ENCODE data around the gene TXNRD1.

Gene TXNRD1

DNA sequence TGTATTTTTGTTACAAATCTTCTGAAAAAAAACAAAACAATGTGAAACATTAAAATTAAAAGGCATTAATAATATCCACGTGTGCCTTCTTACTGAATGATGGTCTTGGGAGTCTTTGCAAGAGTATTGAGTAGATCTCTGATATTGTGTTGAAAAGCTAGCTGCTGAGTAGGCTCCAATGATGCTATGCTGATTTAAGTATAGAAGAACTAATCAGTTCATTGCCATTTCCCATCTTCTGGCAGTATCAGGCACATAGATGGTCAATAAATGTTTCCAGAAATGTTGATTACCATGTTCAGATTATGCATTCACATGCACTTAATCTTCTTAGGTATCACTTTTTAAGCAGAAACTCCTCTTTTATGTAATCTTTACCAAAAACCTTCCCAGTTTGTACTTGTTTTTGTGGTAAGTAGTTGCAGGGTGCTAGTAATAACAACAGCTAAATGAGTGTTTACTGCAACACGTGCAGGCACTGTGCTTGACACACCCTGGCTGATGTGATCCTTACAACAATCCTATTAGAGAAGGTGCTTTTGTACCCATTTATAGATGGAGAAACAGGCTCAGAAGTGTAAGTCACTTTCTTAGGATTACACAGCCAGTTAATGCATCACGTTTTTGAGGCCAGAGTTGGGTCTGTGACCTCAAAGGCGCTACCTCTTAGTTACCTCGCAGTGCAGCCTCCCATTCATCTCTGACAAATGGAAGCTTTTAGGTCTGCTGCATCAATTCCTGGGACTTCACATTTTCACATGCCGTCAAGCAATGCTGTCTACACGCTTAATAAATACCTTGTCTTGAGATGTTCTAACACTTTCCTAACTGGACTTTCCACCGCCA is 134.9 kb downstream of the TXNRD1 start:
- DNase-seq (ENCODE audit: low read depth in 2 of 2), result no peak

DNA sequence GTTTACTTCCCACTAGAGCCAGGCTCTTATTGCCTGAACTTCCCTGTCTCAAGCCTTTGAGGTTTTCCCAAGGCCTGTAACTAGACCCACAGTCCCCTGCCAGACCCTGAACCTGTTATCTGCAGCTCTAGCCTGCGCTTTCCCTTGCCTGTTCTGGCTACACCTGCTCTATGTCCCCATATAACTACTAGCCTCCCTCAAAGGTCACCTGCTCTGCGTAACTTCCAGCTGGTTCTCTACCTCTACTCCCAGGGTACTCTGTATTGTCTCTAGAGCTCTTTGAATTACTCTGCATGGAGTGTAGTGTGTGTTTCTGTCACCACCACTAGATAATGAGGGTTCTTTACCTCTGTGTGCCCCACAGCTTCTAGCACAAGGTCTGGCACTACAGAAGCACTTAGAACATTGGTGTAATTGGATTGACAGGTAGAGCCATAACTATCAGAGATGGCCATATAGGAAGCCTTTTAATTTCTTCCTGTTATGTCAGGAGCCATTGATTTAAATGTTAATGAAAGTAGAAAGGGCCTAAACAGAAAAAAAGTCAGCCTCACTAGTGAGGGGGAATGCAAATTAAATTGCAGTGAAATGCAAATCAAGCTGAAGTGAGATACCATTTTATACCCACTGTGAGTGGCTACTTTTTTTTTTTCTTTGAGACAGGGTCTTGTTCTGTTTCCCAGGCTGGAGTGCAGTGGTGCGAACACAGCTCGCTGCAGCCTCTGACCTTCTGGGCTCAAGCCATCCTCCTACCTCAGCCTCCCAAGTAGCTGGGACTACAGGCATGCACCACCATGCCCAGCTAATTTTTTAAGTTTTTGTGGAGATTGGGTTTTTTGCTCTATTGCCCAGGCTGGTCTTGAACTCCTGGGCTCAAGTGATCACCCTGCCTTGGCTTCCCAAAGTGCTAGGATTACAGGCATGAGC is 135.7 kb downstream of the TXNRD1 start:
- no peak for DNase-seq (ENCODE audit: low read depth in 2 of 2)

DNA sequence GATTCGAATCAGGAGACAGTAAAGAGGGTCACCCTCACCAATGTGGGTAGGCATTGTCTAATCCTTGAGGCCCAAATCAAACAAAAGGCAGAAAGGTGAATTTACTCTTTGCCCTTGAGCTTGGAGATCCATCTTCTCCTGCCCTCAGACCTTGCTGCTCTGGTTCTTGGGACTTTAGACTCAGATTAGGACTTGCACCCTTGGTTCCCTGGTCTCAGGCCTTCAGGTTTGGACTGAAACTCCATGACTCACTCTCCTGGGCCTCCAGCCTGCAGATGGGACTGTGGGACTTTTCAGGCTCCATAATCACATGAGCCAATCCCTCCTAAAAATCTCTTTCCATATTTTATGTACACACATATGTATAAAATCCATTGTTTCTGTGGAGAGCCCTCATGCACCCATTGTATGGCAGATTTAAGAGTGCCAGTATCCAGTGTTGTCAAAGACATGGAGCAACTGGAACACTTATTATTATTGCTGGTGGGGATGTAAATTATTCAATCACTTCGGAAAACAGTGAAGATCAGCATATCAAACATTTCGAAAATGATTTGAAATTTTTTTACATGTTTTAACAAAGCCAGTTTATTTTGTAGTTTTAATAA is 136.6 kb downstream of the TXNRD1 start:
- DNase-seq (ENCODE audit: low read depth in 2 of 2), result no peak

DNA sequence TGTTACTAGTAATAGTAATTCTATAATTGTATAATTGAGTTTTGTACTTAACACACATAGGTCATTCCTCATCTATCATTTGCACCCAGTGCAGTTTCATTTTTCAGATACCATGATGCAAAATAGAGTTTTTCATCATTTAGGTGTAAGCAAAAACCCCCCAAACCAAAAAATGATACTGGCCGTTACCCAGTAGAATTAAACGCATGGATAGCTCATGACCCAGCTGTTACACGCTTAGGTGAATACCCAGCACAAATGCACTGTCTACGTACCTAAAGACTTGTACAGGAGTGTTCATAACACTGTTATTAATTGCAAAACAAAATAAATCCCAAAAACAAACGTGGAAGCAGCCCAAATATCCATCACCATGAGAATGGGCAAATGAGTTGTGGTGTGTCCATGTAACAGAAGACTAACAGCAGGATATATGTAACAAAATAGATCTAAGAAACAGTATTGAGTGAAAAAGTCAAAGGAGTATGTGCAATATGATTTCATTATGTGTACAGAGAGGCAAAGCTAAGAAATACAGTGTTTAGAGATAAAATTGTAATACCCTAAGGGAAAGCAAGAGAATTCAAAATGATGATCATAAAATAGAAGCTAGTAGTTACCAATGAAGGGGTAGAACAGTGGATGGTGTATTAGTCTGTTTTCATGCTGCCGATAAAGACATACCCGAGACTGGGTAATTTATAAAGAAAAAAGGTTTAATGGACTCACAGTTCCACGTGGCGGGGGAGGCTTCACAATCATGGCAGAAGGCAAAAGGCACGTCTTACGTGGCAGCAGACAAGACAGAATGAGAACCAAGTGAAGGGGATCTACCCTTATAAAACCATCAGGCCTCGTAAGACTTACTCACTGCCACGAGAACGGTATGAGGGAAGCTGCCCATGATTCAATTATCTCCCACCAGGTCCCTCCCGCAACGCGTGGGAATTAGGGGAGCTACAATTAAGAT is 137.7 kb downstream of the TXNRD1 start:
- no peak for DNase-seq (ENCODE audit: low read depth in 2 of 2)

DNA sequence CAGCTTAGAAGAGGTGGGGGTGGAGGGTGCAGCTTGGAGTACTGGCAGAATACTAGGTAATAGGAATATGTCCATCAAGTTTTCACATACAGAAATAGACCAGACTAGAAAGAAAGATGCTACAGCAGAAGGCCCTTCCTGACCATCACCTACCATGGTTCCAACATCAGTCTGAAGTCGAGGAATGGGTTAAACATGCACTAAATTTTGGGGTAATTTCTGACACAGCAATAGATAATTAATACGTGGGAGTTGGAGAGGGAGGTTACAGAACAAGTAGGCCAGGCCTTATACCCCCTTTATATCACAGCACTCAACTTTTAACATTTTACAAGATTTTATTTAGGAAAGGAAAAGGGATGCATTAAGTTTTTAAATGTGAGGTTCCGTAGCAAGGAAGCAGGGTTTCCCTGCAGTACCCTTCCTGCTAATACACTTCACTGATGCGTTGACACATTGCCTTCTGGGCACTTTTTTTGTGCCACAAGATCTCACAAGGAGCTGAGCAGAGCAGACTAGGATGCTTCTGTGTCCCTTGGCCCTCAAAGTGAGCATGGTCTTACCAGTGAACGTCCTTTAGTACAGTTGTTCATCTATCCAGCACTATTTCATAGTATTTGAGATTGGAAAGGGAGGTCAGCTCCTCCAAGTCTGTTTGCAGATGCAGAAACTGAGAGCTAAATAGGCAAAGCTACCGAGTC is 138.7 kb downstream of the TXNRD1 start:
- no peak for DNase-seq (ENCODE audit: low read depth in 2 of 2)

DNA sequence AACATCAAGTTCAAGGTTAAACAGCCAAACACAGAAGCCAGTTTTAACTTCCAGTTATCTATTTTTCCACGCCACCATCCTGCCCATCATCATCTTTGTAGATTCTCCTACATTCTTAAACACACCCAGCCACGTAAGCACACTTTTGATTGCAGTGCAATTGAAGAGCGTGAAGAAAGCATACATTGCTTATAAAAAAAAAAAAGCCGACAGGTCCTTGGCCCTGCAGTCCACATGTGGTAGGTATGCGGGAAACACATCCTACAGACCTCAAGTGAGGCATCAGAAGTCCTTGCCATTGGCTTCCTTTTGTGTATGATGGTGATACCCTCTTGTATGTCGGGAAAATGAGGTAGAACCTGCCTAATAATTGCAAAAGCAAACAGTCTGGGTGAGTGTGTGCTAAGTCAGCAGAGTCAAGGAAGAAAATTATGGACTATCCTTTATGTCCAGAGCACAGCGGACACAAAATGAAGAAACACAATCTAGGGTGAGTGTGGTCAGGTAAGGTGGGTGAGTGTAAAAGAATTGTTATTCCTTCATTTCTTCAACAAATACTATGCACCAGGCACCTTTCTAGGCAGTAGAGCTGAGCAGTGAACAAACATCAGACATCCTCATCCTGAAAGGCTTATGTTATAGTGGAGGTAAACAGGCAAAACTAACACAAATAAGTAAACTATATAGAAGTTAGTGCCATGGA is 139.4 kb downstream of the TXNRD1 start:
- no peak for DNase-seq (ENCODE audit: low read depth in 2 of 2)

DNA sequence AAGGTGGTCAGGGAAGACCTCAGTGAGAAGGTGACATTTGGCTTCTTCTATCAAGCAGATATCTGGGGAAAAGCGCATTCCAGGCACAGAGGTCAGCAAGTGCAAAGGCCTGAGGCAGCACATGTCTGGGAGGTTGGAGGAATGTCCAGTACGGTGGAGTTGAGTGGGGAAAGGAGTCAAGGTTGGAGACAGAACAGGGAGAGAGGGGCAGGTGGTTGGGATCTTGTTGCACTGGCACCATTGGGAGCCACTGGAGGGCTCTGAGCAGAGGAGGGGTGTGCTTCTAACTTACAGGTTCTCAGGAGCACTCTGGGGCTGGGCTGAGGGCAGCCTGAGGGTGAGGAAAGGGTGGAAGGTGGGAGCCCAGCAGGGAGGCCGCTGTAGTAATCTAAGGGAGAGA is 140.1 kb downstream of the TXNRD1 start:
- no peak for DNase-seq (ENCODE audit: low read depth in 2 of 2)

DNA sequence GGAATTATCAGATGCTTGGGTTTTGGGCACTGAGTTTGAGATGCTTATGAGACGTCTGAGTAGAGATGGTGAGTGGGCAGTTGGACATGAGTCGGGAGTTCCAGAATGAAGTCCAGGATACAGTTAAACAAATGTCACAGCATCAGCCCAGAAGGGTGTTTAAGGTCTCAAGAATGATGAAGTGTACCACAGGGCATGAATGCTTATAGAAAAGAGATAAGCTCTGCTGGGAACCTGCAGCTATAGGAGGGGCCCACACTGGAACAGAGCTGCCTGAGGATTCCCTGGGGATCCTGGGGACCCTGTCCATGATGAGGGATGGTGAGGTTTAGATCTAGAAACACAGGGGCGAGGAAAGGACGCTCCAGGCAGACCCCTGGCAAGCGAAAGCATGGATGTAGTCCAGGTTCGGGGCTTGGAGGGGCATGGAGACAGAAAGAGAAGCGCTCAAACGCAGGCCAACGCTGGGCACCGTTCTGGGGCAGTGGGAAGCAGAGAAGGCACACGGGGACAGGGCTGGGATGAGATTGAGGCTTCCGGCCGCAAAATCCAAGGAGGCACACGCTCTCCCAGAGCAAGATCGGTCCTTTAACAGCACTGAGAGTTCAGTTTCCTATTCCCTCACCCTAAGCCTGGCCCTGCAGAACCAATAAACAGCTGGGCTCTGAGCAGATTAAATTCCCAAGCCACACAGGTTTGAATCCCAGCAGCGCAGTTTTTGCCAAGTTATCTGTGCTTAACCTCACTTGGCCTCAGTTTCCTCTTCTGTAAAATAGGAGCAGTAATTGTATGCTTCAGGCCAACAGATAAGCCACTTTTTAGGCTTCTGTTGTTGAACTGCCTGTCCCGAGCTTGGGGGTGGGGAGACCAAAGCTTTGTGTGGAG is 140.9 kb downstream of the TXNRD1 start:
- DNase-seq (ENCODE audit: low read depth in 2 of 2), result no peak

DNA sequence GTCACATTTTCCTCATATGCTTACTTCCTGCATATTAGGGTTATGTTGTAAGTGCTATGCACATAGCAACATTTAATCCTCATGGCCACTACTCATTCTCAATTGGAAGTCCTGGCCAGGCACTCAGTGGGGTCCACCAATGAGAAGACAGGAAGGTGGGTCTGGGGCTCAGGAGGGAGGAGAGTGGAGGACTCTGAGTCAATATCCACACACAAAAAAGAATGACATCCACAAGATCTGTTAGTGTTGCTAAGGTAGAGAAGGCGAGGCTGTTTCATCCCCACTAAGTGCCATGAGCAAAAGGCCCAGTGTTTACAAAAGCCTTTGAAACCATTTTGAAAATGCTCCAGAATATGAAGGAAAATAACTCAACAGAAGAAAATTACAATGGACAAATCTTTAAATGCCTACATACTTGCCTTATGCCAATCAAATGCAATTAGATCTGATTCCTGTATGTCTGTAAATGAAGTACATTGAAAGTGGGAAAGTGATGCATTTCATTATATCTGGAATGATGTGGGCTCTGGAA is 141.9 kb downstream of the TXNRD1 start:
- no peak for DNase-seq (ENCODE audit: low read depth in 2 of 2)

DNA sequence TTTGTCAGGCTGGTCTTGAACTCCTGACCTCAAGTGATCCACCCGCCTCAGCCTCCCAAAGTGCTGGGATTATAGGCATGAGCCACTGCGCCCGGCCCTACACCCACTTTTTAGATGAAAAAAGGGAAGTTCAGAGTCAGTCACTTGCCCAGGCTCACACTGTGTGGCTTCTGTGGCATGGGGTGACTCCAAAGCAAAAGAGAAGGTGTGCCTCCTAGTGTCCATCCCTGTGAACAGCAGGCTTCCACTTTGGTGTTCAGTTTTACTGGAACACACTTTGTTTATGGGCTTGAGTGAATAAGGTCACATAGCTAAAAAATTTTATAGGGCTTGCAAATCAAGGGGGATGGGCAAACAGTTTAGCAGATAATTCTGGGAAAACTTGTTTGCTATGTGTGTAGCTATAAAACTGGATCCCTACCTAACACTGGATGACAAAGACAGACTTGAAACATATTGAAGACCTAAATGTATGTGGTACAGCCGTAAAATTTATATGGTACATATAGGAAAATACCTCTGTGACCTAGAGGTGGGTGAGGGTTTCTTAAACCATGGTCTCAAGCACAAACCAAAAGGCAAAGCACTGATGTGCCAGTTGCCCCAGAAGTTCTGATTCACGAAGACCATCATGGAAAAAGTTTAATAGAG is 142.9 kb downstream of the TXNRD1 start:
- no peak for DNase-seq (ENCODE audit: low read depth in 2 of 2)

DNA sequence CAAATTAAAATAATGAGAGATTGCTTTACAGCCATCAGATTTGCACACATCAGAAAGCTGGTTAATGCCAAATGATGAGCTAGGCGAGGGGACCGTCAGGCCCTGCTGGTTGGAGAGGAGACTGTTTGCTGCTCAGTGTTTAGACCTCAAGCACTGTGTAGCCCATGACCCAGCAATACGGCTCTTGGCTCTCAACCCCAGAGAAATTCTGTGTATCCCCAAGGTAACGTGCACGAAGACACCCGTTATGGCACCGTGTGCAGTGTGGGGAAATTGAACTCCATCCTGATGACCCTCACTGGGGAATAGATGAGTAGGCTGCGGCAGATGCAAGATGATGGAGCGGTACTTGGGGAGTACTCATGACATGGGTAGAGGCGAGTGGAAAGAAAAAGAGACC is 143.6 kb downstream of the TXNRD1 start:
- no peak for DNase-seq (ENCODE audit: low read depth in 2 of 2)

DNA sequence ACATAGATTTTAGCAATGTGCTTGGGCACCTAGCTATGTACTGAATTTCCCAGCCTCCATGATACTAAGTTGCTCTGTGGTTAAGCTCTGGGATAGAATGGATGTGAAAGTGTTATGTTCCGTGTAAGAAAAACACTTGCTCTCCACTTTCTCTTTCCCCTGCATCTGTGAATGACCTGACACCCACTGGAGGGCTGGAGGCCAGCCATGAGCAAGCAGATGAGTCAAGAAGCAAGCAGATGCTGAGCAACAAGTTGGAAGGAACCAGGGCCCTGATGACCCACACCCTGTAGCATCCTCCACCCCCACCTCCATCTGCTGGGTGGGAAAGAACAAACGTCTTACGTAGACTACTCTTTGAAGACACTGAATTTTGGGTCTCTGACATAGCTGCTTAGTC is 144.6 kb downstream of the TXNRD1 start:
- DNase-seq (ENCODE audit: low read depth in 2 of 2), result no peak

DNA sequence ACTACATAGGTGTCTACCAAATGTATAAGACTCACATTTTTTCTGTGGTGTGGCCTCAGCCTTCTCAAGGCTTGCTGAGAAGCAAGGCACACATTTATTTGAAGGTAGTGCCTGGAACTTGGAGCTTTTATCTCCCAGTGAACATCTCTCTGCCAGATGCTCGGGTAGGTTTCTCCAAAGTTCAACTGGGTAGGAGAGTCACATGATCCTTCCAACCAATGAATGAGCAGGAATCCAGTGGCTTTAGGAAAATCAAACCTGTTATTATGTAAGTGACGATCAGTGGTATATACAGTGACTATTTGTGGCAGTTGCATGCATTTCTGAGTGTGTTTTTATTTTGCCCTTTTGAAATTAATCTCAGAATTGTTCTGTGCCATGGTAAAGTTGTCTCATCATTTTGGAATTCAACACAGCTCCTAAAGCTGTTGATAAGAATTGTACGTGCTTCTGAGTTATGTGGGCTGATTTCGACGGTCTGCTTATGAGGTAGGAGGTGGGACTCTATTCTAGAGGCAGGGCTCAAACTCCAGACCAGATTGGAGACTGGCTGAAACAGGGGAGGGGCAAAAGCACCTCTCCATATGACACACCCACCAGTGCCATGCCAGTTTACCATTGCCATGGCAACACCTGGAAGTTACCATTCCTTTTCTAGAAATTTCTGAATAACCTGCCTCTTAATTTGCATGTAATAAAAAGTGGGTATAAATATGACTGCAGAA is 145.6 kb downstream of the TXNRD1 start:
- no peak for DNase-seq (ENCODE audit: low read depth in 2 of 2)

DNA sequence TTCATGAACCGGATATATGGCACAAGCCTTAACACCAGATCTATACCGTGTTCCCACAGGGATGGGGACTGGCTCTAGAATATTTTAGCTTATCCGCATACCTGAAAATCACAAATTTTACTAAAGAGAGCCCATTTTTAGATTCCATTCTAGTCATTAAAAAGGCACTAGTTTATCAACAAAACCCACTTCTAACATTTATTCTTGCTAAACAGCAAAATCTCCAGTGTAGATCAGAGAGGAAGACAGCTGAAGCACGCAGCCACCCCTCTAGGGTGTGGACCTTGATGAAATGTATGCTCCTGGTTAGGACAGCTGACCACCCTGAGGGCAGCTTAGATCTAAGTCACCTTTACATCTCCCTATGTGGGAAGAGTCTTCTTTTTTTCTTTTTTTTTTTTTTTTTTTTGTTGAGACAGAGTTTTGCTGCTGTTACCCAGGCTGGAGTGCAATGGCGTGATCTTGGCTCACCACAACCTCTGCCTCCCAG is 150.4 kb downstream of the TXNRD1 start:
- no peak for DNase-seq (ENCODE audit: low read depth in 2 of 2)

DNA sequence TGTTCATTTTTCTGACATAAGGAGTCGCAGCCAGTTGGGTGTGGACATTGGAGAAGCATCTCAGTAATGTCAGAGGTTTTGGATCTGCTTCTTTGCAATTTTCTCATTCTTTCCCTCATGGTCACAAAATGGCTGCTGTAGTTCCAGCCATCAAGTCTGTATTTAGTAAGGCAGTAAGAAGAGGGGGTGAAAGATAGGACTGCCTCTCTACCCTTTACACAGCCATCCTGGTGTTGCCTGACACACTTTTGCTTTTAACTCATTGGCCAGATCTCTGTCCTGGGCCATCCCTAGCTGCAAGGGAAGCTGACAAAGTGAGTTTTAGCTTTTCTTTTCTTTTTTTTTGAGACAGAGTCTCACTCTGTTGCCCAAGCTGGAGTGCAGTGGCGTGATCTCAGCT is 154.1 kb downstream of the TXNRD1 start:
- DNase-seq (ENCODE audit: low read depth in 2 of 2), result no peak

DNA sequence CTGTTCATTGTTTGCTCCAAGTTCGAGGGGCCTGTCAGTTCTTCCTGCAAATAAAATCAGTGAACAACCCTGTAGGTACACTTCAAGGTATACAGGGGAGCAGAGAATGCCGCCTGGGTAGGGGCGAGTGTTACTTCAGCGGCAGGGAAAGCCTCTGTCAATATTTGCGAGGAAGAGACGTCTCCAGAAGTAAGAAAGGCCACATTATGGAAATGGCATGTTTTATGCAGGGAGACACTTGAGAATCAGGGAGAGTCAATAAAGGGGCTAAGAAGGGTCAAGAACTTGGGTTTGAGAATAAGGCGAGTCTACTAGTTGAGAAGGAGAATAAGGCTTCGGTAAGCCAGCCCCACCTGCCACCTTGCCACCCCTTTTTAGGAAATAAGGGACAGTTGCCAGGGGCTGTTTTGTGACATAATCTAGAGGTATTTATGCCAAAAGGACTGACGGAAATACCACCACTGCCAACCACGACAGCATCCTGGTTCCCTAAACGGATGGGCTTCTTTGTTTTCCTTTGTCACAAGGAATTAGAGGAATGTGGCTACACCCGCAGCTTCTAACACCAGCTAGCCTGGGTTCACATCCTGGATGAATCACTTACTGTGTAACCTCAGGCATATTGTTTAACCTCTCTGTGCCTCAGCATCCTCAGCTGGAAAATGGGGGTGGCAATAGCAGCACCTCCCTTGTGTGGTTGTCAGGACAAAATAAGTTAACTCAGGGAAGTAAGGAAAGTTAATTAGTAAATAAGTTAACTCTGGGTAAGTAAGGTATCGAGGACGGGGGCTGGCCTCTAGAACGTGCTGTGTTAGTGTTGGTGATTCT is 155.7 kb downstream of the TXNRD1 start:
- no peak for DNase-seq (ENCODE audit: low read depth in 2 of 2)

Data from fibroblast of skin of left quadriceps (primary cell).